ENCODE measurements around the gene PARD3B.

Gene PARD3B

DNA sequence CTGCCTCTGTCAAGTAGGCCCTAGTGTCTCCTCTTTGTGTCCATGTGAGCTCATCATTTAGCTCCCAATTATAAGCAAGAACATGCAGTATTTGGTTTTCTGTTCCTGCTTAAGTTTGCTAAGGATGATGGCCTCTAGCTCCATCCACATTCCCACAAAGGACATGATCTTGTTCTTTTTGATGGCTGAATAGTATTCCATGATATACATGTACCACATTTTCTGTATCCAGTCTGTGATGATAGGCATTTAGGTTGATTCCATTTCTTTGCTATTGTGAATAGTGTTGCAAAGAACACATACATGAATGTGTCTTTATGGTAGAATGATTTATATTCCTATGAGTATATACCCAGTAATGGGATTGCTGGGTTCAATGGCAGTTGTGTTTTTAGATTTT, 263.2 kb downstream of the PARD3B start:
- H3K27me3 ChIP-seq: no peaks in the 10 kb centered on the region
- no peaks in the 10 kb centered on the region for H3K4me1 ChIP-seq (ENCODE audit: control insufficient read depth in 1 of 2, insufficient read depth in 1 of 2, low read depth in 1 of 2, low read length in 1 of 2)
- no peak for TF ChIP-seq CTCF (IDR thresholded peaks at IDR 0.05)
- no peak overlapping the region for H3K27ac ChIP-seq
- H3K9me3 ChIP-seq: no peaks in the 10 kb centered on the region
- H3K36me3 ChIP-seq: no peaks in the 10 kb centered on the region
- H3K4me3 ChIP-seq (ENCODE audit: low read depth in 1 of 2, low read length in 1 of 2): no peak overlapping the region

DNA sequence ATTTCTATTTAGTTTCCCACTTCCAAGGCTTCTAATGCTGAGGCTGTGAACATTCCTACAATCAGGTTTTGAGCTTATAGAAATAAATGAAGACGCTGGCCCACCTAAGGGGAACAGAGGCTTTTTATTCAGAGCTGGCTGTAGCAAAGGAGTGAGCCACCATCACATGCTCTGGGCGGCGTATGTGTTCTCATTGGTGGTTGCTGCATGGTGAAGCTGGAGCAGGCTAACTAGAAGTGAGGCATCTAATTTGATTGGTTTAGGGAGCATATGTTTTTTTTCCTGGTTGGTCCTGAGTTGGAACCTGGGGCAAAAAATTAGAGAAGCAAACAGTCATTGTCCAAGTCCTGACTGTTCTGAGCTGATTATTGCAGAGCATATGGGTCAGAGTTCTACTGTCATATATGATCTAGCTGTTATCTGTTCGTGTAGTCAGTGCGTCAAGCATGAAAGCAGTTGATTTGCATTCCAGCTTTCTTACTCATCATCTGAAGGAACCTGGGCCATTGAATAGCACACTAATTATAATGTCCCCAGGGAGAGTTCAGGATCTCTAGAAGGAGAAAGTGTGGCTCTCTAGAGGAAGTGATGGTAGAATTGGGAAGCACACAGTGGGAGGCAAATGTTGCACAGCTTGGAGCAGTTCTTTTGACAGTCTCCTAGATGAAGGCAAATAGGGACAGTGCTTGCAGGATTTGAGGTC, 279.6 kb downstream of the PARD3B start:
- no peaks in the 10 kb centered on the region for H3K4me1 ChIP-seq (ENCODE audit: control insufficient read depth in 1 of 2, insufficient read depth in 1 of 2, low read depth in 1 of 2, low read length in 1 of 2)
- no peaks in the 10 kb centered on the region for H3K27me3 ChIP-seq
- no peaks in the 10 kb centered on the region for H3K9me3 ChIP-seq
- no peak overlapping the region for H3K27ac ChIP-seq
- no peak for TF ChIP-seq CTCF (IDR thresholded peaks at IDR 0.05)
- H3K4me3 ChIP-seq (ENCODE audit: low read depth in 1 of 2, low read length in 1 of 2): no peak overlapping the region
- H3K36me3 ChIP-seq: no peaks in the 10 kb centered on the region

- Histone ChIP-seq H3K36me3 (no peaks in the 10 kb centered on the region), H3K27ac (no peak overlapping the region), H3K27me3 (no peaks in the 10 kb centered on the region), H3K4me3 (ENCODE audit: low read depth in 1 of 2, low read length in 1 of 2) (no peak overlapping the region), H3K9me3 (no peaks in the 10 kb centered on the region), H3K4me1 (ENCODE audit: control insufficient read depth in 1 of 2, insufficient read depth in 1 of 2, low read depth in 1 of 2, low read length in 1 of 2) (no peaks in the 10 kb centered on the region)
- TF ChIP-seq CTCF (IDR thresholded peaks at IDR 0.05): no peak
Observed at GRCh38 chr2:204825681-204826080, 280.4 kb downstream of the PARD3B start.

DNA sequence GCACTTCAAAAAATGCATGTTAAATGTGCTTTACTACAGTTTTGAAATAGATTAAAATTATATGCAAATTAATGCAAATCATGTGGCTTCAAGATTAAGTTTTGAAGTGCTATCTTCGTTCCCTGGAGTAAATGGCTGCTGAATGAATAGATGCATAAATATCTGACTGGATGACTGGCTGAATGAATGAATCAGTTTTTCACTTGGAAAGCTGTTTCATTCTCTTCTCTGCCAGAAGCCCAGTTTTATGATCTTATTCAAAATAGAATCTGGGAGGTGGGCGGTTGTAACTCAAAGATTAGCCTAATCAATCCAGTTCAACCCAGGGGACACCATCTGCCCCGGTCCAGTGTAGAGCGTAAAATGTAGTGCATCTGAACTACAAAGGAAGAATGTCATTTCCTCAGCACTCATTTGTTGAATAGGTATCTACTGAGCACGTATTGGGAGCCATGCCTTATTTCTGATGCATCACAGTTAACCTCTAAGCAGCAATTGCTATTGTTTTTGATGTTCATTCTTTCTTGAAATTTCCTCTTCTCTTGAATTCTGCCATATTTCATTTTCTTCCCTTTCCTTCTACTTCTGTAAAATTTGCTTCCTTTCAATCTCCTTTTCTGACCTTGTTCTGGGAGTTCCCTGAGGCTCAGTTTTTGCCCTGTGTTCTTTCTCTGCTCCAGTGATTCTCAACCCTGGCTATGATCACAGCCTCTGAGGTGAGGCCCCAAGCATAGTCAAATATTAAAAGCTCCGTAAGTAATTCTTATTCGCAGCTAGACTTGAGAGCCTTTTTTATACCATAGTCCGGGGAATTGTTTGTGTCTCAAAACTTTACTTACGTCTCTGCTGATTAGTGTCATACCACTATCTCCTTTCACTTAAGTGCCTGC, 282.7 kb downstream of the PARD3B start:
- no peaks in the 10 kb centered on the region for H3K4me1 ChIP-seq (ENCODE audit: control insufficient read depth in 1 of 2, insufficient read depth in 1 of 2, low read depth in 1 of 2, low read length in 1 of 2)
- no peak overlapping the region for H3K4me3 ChIP-seq (ENCODE audit: low read depth in 1 of 2, low read length in 1 of 2)
- H3K27ac ChIP-seq: no peak overlapping the region
- H3K36me3 ChIP-seq: no peaks in the 10 kb centered on the region
- TF ChIP-seq CTCF (IDR thresholded peaks at IDR 0.05): no peak
- H3K9me3 ChIP-seq: no peaks in the 10 kb centered on the region
- no peaks in the 10 kb centered on the region for H3K27me3 ChIP-seq

DNA sequence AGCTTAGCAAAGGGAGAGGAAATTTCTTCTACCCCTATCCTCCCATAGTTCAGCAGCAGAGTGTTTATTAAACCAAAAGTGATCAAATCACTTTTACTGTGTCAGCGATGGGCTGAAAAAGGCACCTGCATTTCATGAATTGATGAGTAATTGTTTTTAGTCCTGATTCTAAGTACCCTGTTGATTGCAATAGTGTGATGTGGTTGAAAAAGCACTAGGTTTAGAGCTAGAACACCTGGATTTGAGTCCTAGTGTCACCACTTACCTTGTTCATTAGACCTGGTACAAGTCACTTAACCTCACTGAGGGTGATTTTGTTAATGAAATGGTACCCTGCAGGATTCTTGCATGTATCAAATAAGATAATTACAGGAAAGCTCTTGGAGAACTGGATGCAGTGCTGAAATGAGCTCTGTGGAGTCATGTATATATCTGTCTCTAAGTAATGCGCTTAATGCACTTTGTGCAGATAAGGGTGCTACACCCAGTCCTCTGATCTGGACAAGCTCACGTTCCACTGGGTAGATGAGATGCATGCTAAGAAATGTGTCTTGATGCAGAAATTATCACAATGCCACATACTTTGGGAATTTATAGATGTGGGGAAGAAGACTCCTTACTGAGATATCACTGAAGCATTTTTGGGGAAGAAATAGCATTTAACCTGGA, 289.6 kb downstream of the PARD3B start:
- H3K27ac ChIP-seq: no peak overlapping the region
- TF ChIP-seq CTCF (IDR thresholded peaks at IDR 0.05): no peak
- no peaks in the 10 kb centered on the region for H3K27me3 ChIP-seq
- H3K4me1 ChIP-seq (ENCODE audit: control insufficient read depth in 1 of 2, insufficient read depth in 1 of 2, low read depth in 1 of 2, low read length in 1 of 2): no peaks in the 10 kb centered on the region
- no peaks in the 10 kb centered on the region for H3K36me3 ChIP-seq
- no peaks in the 10 kb centered on the region for H3K9me3 ChIP-seq
- no peak overlapping the region for H3K4me3 ChIP-seq (ENCODE audit: low read depth in 1 of 2, low read length in 1 of 2)
